NK-92 (cell line): ENCODE results near the gene CGGBP1.
"Not testable (repeated sequence)": the region's sequence is repeated elsewhere in the genome, so short reads cannot be mapped to it uniquely, and the experiment has no call there.

Experiments
- DNase-seq: peaks from one replicate; lab custom pipeline; 2025; ENCODE audit not compliant: unreplicated experiment; lab: John Stamatoyannopoulos, UW

Gene CGGBP1

GRCh38 chr3:88034491-88035275 lies 24.1 kb downstream of the CGGBP1 start:
- DNase-seq: no peak

DNA sequence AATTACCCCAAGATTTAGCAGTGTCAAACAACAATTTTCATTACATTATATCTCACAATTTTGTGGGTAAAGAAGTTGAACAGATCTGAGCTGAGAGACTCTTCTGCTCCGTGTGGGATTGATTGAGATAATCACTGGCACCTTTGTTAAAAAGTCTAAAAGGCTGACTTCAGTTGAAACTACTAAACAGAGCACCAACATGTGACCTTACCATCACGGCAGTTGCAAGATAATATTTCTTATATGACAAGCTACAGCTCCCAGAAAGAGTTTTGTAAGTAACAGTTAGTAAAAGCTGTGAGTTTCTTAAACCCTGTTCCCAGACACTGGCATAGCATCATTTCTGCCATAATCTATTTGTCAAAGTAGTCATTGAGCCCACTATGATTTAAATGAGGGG lies 25.0 kb downstream of the CGGBP1 start:
- no peak for DNase-seq

DNA sequence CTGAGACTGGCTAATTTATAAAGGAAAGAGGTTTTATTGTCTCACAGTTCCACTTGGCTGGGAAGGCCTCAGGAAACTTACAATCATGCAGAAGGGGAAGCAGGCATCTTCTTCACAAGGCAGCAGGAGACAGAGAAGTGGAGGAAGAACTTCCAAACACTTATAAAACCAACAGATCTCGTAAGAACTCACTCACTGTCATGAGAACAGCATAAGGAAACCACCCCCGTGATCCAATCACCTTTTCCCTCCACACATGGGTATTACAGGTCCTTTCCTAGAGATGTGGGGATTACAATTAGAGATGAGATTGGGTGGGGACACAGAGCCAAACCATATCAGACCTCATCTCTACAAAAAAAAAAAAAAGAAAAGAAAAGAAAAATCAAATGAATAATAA lies 25.7 kb downstream of the CGGBP1 start:
- DNase-seq: no peak

DNA sequence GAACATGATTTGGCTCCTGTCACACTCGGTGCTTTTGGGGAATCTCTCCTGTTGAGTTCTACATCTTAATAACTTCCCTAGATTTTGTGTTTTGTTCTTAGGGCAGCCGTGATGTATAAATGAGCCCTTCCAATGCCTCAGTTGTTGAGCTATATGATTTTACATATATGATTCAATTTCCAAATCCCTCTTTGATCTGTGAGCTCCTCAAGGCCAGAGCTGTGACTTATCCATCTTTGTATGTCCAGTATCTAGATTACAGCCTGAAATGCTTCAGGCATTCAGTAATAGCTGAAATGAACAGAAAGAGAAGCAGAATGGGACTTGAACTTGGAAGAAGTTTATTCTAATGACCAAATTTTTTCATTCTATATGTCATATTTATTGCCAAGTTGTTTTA lies 26.6 kb downstream of the CGGBP1 start:
- DNase-seq: no peak

GRCh38 chr3:88031642-88032077 lies 27.1 kb downstream of the CGGBP1 start:
- DNase-seq: no peak

- DNase-seq: no peak
Measured at GRCh38 chr3:88030210-88030609, 28.6 kb downstream of the CGGBP1 start.

GRCh38 chr3:88028876-88029275 lies 29.9 kb downstream of the CGGBP1 start:
- no peak for DNase-seq

- no peak for DNase-seq
Measured at GRCh38 chr3:88025001-88025552, 33.7 kb downstream of the CGGBP1 start.

- DNase-seq: peak; percentile 1
Measured at GRCh38 chr3:88019024-88019423, 39.8 kb downstream of the CGGBP1 start.

DNA sequence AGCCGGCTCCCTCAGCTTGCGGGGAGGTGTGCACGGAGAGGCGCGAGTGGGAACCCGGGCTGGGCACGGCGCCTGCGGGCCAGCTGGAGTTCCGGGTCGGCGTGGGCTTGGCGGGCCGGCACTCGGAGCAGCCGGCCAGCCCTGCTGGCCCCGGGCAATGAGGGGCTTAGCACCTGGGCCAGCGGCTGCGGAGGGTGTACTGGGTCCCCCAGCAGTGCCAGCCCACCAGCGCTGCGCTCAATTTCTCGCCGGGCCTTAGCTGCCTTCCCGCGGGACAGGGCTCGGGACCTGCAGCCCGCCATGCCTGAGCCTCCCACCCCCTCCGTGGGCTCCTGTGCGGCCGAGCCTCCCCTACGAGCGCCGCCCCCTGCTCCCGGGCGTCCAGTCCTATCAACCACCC lies 43.1 kb downstream of the CGGBP1 start:
- DNase-seq: not testable (repeated sequence)

DNA sequence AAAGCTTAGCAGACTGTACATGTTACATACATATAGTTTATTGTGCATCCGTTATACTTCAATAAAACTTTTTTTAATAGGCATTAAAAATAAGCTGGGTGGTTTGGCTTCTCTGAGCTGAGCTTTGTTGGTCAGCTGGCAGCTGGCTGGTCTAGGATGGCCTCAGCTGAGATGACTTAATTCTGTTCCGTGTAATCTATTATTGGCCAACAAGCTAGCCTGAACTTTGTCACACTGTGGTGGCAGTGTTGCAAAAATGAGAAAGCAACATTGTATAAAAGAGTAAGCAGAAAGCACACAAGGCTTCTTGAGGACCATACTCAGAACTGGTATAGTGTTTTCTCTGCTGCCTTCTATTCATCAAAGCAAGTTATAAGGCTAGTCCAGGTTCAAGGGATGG lies 45.2 kb downstream of the CGGBP1 start:
- DNase-seq: no peak

GRCh38 chr3:88010810-88011209 lies 48.0 kb downstream of the CGGBP1 start:
- no peak for DNase-seq

GRCh38 chr3:88009066-88009465 lies 49.7 kb downstream of the CGGBP1 start:
- no peak for DNase-seq

- no peak for DNase-seq
Measured at GRCh38 chr3:88005066-88005465, 53.7 kb downstream of the CGGBP1 start.

- DNase-seq: no peak
Measured at GRCh38 chr3:88003115-88003755, 55.6 kb downstream of the CGGBP1 start.

GRCh38 chr3:88002448-88002847 lies 56.4 kb downstream of the CGGBP1 start:
- no peak for DNase-seq
